GM21786 (cell line): ENCODE results near the gene VWC2L.

Experiments
- ATAC-seq: cut with Tn5 transposase; IDR thresholded peaks from one replicate; pipeline ENCODE4 v1.9.1; 2021; ENCODE audit not compliant: unreplicated experiment

VWC2L gene

DNA sequence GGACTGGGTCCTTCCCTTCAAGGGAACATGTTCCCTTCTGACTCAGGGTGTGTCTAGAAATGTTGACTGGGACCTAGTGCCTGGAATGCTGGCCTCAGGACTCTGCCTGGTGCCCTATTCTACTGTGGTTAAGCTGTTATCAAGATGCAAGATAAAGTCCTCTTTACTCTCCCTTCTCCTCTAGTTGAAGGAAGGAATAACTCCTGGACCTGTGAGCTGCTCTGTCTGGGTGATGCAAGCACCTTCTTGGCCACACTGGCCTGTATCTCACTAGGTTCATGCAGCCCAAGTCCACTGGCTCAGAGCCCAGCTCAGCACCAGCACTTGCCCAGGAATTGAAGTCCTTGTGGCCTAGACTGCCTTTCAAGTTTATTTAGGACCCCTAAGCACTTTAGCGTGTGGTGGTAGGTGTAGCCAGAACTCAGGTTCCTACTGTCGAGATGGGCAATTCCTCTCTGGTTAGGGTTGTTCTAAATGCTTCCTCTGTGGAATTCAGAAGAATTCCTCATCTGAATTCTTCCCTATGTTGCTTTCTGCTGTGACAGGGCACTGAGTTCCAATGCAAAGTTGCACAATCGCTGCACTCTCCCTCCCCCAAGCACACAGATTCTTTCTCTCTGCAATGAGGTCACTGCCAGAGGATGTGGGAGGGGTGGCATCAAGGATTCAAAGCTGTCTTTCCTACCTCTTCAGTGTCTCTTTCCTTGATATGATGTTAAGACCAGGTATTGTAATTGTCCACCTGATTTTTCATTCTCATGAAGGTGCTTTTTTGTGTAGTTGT, 54.7 kb downstream of the VWC2L start:
- no peak for ATAC-seq

DNA sequence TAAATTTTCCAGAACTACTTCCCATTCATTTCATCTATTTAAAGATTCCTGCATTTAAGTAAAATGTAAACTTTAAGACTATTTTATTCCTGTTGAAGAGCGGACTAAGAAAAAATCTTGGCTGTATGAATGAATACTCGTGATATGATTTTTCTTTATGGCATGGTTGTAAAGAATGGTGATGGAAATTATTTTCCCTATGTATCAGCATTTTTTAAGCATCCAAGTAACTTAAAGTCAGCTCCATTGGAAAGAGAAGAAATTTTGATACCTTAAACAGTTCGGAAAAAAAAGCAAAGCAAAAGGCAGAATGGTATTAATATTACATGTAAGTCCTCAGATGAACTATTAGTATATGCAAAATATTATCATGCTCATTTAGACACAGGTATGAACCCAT, 58.9 kb downstream of the VWC2L start:
- ATAC-seq: no peak

DNA sequence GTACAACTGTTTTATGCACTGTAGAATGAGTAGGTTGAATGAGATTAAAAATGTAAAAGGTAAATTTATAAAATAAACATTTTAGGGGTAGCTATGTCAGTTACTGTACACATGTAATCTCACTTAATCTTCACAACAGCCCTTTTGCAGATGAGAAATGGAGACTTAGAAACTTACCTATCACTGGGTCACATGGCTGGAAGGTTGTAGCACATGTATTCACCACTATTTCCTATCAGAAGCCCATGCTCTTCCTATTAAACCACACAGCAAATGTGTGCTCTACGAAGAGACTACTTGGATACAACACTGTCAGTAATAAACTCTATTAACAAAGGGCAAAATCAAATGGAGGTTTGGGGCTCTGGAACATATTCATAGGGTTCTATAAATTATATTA, 60.5 kb downstream of the VWC2L start:
- no peak for ATAC-seq

DNA sequence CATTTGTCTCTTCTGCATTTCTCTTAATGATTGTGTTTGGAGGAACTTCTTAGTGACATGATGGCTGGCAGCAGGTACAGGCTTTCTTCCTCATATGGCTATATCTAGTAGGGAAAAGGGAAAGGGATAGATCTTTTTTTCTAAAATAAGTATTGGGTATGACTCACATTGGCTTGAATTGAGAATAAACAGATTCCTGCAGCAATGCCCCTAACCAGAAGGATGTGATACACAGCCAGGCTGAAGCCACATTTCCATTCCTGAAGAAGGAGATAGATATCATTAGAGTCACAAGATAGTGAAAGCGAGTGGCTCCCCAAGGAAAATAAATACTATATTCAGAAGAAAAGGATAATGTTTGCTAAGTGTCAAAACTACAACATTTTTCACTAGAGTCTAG, 61.1 kb downstream of the VWC2L start:
- ATAC-seq: no peak

DNA sequence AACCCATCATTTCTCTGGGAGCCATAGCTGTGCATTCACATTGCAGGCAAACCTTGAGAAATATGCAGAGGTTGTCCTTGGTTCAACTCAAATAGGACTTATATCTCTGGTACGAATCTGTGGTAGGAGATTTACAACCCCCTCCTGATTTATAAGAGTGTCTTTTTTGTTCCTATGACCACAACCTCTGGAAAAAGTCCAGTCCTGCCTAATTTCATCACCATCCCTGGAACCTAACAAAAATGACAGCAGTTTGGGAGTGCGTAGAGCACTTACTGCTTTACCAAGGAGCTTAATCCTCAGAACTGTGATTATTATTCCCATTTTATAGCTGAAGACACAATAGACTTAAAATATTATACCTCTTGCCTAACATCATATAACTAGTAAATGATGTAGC, 66.5 kb downstream of the VWC2L start:
- no peak for ATAC-seq

DNA sequence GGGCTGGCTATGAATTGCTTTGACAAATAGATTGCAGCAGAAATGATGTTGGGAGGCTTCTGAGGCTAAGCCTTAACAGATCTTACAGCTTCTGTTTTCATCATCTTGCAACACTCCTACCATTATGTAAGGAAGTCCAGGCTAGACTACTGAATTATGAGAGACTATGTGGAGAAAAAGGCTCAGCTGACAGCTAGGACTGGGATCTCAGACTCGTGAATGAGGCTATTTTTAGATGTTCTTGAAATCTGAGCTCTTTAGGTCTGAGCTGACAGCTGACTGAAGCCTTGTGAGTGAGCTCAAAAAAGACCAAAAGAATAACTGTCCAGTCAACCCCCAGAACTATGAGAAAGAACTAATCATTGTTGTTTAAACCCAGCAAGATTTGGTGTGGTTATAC, 70.3 kb downstream of the VWC2L start:
- ATAC-seq: no peak

DNA sequence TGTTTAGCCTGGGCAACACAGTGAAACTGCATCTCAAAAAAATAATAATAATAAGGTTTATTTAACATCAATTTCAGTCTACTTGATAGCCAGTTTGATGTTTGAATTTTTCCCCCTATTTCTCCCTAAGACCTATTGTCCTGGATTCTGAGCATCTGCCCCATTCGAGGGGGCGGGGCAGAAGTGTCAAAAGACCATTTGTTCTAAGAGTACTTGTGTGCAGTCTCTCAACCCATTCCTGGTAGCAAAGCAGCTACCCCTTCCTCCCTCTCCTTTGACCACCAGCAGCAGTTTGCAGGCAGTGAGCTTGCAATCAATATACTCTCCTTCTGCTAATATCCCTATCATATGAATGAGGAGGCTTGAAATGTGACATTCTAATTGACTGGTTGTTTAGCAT, 71.9 kb downstream of the VWC2L start:
- ATAC-seq: no peak

DNA sequence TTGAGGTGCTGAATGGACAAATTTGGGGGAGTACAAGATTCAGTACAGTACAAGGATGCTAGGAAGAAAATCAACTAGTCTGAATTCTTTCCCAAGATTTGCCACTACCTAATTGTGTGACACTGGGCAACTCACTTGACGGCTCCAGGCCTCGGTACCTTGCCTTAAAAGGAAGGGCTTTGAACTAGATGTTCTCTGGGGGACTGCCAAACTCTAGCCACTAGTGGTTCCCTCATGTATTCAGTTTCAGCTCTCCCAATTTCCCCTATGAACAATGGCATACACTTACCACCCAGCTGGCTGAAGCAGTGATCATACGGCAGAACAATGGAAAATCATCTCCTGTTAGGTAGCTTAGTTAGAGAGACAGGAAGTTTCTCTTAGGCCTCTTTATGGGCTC, 73.4 kb downstream of the VWC2L start:
- ATAC-seq: no peak

DNA sequence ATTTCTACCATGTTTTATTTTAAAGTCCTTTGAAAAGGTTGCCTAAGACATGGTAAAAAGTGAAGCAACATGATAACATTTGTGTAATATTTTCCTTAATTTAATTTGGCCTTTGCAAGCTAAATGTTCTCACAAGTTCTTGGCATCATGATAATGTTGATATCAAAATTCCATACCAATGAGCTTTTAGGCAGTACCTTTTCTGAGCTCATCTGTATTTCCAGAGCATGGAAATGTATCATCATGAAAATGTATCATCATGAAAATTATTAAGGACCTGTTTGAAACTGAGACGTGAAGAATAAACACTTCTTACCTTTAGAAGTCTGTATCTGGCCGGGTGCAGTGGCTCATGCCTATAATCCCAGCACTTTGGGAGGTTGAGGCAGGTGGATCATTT, 73.8 kb downstream of the VWC2L start:
- no peak for ATAC-seq

DNA sequence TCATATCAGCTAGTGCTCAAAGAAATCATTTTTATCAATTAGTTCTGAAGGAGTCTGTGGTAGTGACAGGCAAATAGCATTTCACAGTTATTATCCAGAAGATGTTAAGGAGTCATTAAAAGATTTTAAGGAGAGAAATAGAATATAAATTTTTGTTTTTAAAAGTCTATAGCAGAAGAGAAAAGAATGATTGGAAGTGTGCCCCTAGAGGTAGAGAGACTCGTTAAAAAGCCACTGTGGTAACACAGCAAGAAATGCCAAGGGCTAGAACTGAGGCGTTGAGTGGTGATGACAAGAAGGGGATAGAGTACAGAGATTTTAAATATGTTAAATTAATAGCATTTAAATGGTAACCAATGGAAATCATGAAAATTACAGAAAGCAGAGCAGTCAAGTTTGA, 78.3 kb downstream of the VWC2L start:
- no peak for ATAC-seq

DNA sequence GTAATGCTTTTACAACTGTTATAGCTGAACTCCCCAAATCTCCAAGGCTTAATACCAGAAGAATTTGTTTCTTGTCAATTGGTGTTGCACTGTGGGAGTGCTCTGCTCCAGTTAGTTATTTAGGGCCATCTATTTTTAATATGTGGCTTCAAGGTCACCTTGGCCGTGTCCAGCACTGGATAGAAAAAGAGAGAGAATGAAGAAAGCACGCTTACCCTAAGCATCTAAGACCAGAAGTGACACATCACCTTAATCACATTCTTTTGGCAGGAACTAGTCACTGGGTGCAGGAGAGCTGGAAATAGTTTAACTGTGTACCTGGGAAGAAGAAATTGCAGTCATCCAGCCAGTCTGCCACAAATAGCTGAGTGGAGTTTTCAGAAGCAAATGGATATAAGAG, 78.8 kb downstream of the VWC2L start:
- ATAC-seq: no peak

DNA sequence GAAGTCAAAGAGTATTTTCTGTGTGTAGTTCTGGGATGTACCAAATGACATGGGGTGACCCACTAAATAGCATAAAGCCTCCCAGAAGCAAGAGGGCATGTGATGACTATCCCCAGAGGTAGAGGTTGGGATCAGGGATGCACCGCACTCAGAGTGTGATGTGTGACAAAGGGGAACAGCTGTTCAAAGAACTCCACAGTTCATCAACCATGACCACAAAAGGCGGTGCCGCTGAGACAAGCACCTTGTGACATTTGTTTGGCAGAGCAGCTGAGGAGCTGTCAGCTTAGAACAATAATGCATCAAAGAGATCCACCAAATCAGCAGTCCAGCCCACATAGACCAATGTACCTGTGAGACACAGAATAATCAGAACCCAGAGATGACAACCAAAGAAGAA, 81.3 kb downstream of the VWC2L start:
- no peak for ATAC-seq

DNA sequence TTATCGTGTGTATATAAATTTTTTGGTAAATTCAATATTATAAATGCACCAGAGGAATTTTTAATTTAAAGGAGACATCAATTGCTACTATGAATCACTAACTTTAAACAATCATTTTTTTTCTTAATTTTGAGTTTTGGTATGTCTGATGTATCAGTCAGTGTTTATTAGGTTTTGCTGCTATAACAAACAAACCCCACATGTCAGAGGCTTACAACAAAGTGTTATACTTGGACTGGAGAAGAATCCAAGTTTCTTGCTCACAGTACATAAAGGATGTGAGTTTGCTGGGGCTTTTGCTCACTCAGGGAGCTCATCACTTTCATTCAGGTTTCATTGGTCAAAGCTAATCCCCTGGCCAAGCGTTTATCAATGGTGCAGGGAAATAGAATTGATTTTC, 81.8 kb downstream of the VWC2L start:
- no peak for ATAC-seq

DNA sequence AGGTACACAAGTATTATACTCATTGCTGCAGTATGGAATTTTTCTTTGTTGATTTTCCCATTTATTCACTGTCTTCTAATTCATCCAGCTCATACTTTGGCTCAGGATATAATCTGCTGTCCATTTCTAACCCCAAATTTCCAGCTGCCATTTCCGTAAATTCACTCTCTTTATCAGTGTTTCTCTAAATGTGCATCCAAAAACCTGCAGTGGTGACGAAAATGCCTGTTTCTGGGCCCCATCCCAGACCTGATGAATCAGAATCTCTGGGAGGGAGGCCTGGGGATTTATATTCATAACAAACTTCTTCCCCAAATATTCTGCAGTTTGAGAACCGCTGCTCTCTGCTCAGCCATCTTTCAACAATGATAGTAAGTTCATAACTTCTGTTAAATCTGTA, 86.6 kb downstream of the VWC2L start:
- ATAC-seq: no peak

DNA sequence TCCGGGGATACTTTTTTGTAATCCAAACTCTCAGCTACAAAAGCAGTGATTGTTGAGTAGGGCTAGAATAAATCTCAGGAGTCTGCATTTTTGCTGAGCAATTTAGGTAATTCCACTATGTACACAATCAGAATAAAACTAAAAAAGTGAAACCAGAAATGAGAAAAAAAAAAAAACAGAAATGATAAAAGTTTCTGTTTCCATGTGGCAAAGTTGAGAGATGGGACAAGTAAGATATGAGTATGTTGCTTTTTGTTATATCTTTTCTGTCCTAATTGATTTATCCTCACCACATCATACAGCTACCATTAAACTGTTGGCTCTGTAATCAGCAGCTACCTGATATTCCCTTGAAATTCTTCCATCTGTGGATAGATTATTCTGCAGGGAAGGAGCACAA, 92.7 kb downstream of the VWC2L start:
- ATAC-seq: no peak

DNA sequence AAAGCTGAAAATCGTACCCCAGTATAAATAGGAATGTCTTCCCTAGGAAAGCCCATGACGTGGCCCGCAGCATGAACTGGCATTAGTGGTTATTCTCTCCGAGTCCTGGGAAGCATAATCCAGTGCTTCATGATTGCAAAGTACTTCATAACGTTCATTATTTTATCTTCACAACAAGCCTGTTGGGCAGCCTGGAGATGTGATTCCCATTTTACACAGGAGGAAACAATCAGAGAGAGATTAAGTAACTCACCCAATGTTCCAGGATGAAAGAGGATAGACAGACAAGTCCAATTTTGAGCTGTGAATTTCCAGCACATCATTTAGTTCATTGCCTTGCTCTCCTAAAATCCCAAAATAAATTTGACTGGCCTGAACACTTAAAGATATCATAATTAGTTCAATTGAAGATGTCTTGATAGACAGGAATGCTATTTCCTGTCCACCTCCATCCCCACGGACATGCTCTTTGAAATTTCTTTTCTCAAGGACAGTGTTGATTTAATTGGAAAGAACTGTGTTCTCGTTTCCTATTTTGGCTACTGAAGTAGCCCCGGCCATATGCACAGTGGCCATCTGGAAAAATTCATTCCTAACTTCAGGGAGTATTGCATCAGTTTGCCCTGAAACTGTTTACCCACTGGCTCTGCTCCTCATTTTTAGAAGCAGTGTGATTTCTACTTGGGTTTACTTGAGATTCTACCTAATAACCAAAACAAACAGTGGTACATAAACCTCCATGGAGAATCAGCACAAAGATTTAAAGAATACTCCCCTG, 93.9 kb downstream of the VWC2L start:
- no peak for ATAC-seq

DNA sequence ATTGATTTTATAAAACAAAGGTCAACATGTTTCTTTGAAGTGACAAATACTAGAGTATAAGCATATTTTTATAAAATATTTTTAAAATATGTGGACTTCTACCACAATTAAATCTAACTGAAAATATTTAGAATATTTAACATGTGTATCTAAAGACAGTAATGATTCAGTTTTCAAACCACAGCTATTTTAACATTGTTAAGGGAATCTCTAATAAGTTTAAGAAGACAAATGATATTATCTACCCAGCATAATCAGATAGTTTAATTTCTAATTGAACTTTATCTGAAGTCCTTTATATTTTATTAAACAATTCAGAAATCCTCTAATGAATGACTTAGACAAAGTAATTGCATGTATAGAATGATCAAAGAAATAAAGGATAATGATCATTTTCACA, 96.2 kb downstream of the VWC2L start:
- no peak for ATAC-seq

DNA sequence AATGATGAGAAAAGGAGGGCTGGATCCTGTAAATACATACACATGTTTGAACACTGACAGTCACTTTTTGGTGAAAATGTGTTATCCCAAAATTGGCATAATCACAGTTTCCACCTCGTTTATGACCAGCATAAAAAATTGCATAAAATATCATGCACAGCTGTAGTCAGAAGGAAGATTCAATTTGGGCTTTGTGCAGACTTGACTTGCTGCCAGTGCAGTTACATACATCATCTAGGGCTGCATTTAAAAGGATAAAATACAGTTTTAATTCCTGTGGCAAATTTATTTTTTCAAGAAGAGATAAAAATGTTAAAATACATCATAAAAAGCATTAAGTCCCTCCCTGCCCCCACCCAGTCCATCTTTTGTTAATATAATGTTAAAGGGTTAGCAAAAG, 103.8 kb downstream of the VWC2L start:
- ATAC-seq: no peak

DNA sequence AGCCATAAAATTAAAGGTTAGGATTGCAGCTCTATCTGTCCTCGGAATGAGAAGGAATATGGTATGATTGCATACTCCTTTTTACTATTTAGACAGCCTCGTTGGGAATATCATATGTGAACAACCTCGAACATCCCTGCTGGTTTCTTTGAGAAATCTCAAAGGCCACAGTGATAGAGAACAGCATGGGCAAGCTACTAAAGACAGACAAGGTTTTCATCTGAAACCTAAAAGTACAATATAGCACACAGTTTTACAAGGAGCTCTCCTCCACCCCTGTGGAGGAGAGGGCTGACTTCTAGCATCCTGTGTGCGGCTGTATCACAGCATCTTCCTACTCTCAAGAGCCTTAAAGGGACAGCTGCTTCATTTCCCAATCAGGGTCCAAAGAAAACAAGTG, 104.3 kb downstream of the VWC2L start:
- ATAC-seq: no peak

DNA sequence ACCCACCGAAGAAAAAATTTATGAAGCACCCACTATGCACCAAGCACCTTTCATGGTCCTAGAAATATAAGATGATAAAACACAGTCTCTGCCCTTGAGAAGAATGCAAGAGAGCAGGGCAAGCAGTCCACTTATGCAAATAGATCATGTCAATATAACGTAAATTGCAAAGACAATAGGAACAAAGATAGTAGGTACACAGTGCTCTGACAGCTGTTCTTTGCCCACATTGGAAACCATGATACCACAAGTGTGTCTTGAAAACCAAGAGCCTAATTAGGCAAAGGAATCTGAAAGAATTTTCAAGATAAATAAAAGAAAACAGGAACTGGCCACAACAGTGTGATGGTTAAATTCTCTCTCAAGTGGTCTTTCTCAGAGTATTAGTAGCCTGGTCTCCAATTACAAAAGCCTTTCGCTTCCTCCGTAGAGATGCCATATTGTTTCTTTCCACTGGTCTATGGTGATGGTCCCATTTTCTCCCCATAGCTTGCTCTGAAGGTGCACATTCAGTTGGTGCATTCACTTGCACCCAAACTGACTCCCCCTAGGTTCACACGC, 108.5 kb downstream of the VWC2L start:
- no peak for ATAC-seq

DNA sequence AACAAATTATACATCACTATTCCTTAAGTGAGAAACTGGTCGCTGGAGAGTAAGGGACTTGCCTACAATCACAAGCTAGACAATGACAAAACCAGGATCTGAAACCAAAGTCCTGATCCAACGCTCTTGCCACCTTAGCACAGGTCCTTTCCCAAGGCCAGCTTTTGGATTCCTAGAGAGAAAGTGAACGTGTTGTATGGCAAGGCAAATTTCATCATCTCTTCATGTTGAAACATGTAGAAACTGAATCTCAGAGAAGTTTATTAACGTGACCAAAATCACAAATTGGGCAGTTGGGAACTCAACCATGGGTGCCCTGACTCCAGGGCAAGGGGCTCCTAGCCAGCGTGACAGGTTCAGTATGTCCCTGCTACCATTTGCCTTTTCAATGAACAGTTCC, 118.2 kb downstream of the VWC2L start:
- ATAC-seq: no peak

DNA sequence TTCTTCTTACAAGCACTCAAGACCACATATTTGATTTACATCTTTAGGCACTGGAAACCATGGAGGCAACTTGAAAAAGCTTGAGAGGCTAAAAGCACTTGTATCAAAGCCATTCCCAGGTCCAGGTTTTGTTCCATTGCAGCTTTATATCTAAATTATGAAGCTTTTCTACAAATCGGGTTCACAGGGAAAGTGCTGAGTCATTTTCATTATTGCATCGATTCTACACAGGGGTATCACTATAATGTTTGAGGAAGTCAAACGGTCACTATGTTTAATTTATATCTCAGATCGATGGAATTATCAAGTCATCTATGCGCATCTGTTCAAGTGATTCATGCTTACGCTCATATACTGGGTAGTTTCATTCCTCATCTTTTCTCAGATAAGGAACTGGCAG, 118.7 kb downstream of the VWC2L start:
- ATAC-seq: no peak
